ENCODE data around the gene EPHA7. TPM values are rescaled to one million over a fixed set of nuclear protein-coding genes. Genes with fewer than 3 reads are reported as not detected.

Gene EPHA7
- total RNA-seq, 5 donors from 2014 or later (not counting 1 experiment from before 2014, with no cell fraction given) = 0.06 TPM; not detected in 4

GRCh38 chr6:93398723-93399122, 20.6 kb downstream of the EPHA7 start:
- H3K27ac Mint-ChIP-seq = no peak overlapping the region
- ChIA-PET POLR2A (no interaction called here), CTCF (interaction anchor here in 1 of 2 donors (0.7 kb wide), 1 partner anchor 35 kb away, joined by 4 read pairs; no protein-coding TSS in a partner anchor)
- no peaks in the 10 kb centered on the region for H3K4me1 ChIP-seq (ENCODE audit: control insufficient read depth in 1 of 2, extremely low read depth in 1 of 2, insufficient read depth in 2 of 2, low read length in 2 of 2)
- no peak overlapping the region for H3K4me3 ChIP-seq (ENCODE audit: control insufficient read depth in 1 of 2, extremely low read depth in 1 of 2, low read length in 1 of 2)
- H3K4me3 Mint-ChIP-seq = no peak overlapping the region
- DNase-seq = no peak
- peaks cover 0 to 4% (median 2%) of the 10 kb centered on the region in 3 donors for H3K9me3 Mint-ChIP-seq
- H3K27ac ChIP-seq (ENCODE audit: low read length) = no peak overlapping the region
- no peaks in the 10 kb centered on the region for H3K9me3 ChIP-seq
- no peaks in the 10 kb centered on the region for H3K27me3 ChIP-seq (replicated peaks in 1 of 2; ENCODE audit: control insufficient read depth in 2 of 2, extremely low read depth in 1 of 2, insufficient read depth in 2 of 2, low read length in 1 of 2)
- no peaks in the 10 kb centered on the region for H3K36me3 Mint-ChIP-seq
- no peak for ATAC-seq (replicated peaks in 1 of 4)
- H3K36me3 ChIP-seq (ENCODE audit: control insufficient read depth in 2 of 2, extremely low read depth in 1 of 2, insufficient read depth in 1 of 2, low read length in 1 of 2) = no peaks in the 10 kb centered on the region
- no peaks in the 10 kb centered on the region for H3K4me1 Mint-ChIP-seq
- no peaks in the 10 kb centered on the region for H3K27me3 Mint-ChIP-seq
- WGBS (ENCODE audit: insufficient coverage) = no CpG with 5 or more reads among the region's 1 CpG

GRCh38 chr6:93394471-93394870, 24.9 kb downstream of the EPHA7 start:
- H3K9me3 Mint-ChIP-seq = peaks cover 0 to 2% (median 1%) of the 10 kb centered on the region in 3 donors
- DNase-seq (no peak), ATAC-seq (replicated peaks in 1 of 4) (no peak)
- Histone ChIP-seq H3K4me3 (ENCODE audit: control insufficient read depth in 1 of 2, extremely low read depth in 1 of 2, low read length in 1 of 2) (no peak overlapping the region), H3K9me3 (no peaks in the 10 kb centered on the region), H3K4me1 (ENCODE audit: control insufficient read depth in 1 of 2, extremely low read depth in 1 of 2, insufficient read depth in 2 of 2, low read length in 2 of 2) (no peaks in the 10 kb centered on the region), H3K27ac (ENCODE audit: low read length) (no peak overlapping the region), H3K27me3 (replicated peaks in 1 of 2; ENCODE audit: control insufficient read depth in 2 of 2, extremely low read depth in 1 of 2, insufficient read depth in 2 of 2, low read length in 1 of 2) (no peaks in the 10 kb centered on the region), H3K36me3 (ENCODE audit: control insufficient read depth in 2 of 2, extremely low read depth in 1 of 2, insufficient read depth in 1 of 2, low read length in 1 of 2) (no peaks in the 10 kb centered on the region)
- CTCF ChIA-PET = no interaction called here
- no peak overlapping the region for H3K27ac Mint-ChIP-seq
- POLR2A ChIA-PET = no interaction called here
- no peak overlapping the region for H3K4me3 Mint-ChIP-seq
- no peaks in the 10 kb centered on the region for H3K36me3 Mint-ChIP-seq
- no peaks in the 10 kb centered on the region for H3K27me3 Mint-ChIP-seq
- 60% methylated on average over 2 of the region's 2 CpGs for WGBS (ENCODE audit: insufficient coverage)
- no peaks in the 10 kb centered on the region for H3K4me1 Mint-ChIP-seq

GRCh38 chr6:93393554-93394074, 25.7 kb downstream of the EPHA7 start:
- CTCF ChIA-PET = no interaction called here
- 67% methylated on average over 1 of the region's 3 CpGs for WGBS (ENCODE audit: insufficient coverage)
- H3K4me3 ChIP-seq (ENCODE audit: control insufficient read depth in 1 of 2, extremely low read depth in 1 of 2, low read length in 1 of 2) = no peak overlapping the region
- no peaks in the 10 kb centered on the region for H3K4me1 Mint-ChIP-seq
- H3K27me3 Mint-ChIP-seq = no peaks in the 10 kb centered on the region
- no peaks in the 10 kb centered on the region for H3K36me3 ChIP-seq (ENCODE audit: control insufficient read depth in 2 of 2, extremely low read depth in 1 of 2, insufficient read depth in 1 of 2, low read length in 1 of 2)
- ATAC-seq (replicated peaks in 1 of 4) (no peak), DNase-seq (no peak)
- POLR2A ChIA-PET = no interaction called here
- no peak overlapping the region for H3K4me3 Mint-ChIP-seq
- H3K9me3 Mint-ChIP-seq = peaks cover 0 to 2% (median 0%) of the 10 kb centered on the region in 3 donors
- no peaks in the 10 kb centered on the region for H3K36me3 Mint-ChIP-seq
- no peaks in the 10 kb centered on the region for H3K9me3 ChIP-seq
- H3K27ac Mint-ChIP-seq = no peak overlapping the region
- H3K4me1 ChIP-seq (ENCODE audit: control insufficient read depth in 1 of 2, extremely low read depth in 1 of 2, insufficient read depth in 2 of 2, low read length in 2 of 2) = no peaks in the 10 kb centered on the region
- no peaks in the 10 kb centered on the region for H3K27me3 ChIP-seq (replicated peaks in 1 of 2; ENCODE audit: control insufficient read depth in 2 of 2, extremely low read depth in 1 of 2, insufficient read depth in 2 of 2, low read length in 1 of 2)
- H3K27ac ChIP-seq (ENCODE audit: low read length) = no peak overlapping the region

- Histone ChIP-seq H3K9me3 (no peaks in the 10 kb centered on the region), H3K4me3 (ENCODE audit: control insufficient read depth in 1 of 2, extremely low read depth in 1 of 2, low read length in 1 of 2) (no peak overlapping the region), H3K4me1 (ENCODE audit: control insufficient read depth in 1 of 2, extremely low read depth in 1 of 2, insufficient read depth in 2 of 2, low read length in 2 of 2) (no peaks in the 10 kb centered on the region), H3K36me3 (ENCODE audit: control insufficient read depth in 2 of 2, extremely low read depth in 1 of 2, insufficient read depth in 1 of 2, low read length in 1 of 2) (no peaks in the 10 kb centered on the region), H3K27me3 (replicated peaks in 1 of 2; ENCODE audit: control insufficient read depth in 2 of 2, extremely low read depth in 1 of 2, insufficient read depth in 2 of 2, low read length in 1 of 2) (no peaks in the 10 kb centered on the region), H3K27ac (ENCODE audit: low read length) (no peak overlapping the region)
- ChIA-PET CTCF (no interaction called here), POLR2A (no interaction called here)
- no peaks in the 10 kb centered on the region for H3K4me1 Mint-ChIP-seq
- DNase-seq (no peak), ATAC-seq (replicated peaks in 1 of 4) (no peak)
- no peak overlapping the region for H3K27ac Mint-ChIP-seq
- no CpG with 5 or more reads among the region's 1 CpG for WGBS (ENCODE audit: insufficient coverage)
- no peak overlapping the region for H3K4me3 Mint-ChIP-seq
- H3K36me3 Mint-ChIP-seq = no peaks in the 10 kb centered on the region
- peaks cover 0 to 2% (median 0%) of the 10 kb centered on the region in 3 donors for H3K9me3 Mint-ChIP-seq
- no peaks in the 10 kb centered on the region for H3K27me3 Mint-ChIP-seq
Measured at GRCh38 chr6:93392797-93393196, 26.6 kb downstream of the EPHA7 start.

GRCh38 chr6:93391965-93392364, 27.4 kb downstream of the EPHA7 start:
- no peaks in the 10 kb centered on the region for H3K4me1 ChIP-seq (ENCODE audit: control insufficient read depth in 1 of 2, extremely low read depth in 1 of 2, insufficient read depth in 2 of 2, low read length in 2 of 2)
- no peaks in the 10 kb centered on the region for H3K36me3 Mint-ChIP-seq
- peaks cover 5 to 8% (median 6%) of the 10 kb centered on the region in 3 donors for H3K9me3 Mint-ChIP-seq
- no peaks in the 10 kb centered on the region for H3K9me3 ChIP-seq
- no peaks in the 10 kb centered on the region for H3K27me3 Mint-ChIP-seq
- no peak overlapping the region for H3K27ac Mint-ChIP-seq
- POLR2A ChIA-PET = no interaction called here
- WGBS (ENCODE audit: insufficient coverage) = 79% methylated on average over 3 of the region's 5 CpGs
- no peaks in the 10 kb centered on the region for H3K27me3 ChIP-seq (replicated peaks in 1 of 2; ENCODE audit: control insufficient read depth in 2 of 2, extremely low read depth in 1 of 2, insufficient read depth in 2 of 2, low read length in 1 of 2)
- no peaks in the 10 kb centered on the region for H3K36me3 ChIP-seq (ENCODE audit: control insufficient read depth in 2 of 2, extremely low read depth in 1 of 2, insufficient read depth in 1 of 2, low read length in 1 of 2)
- ATAC-seq (replicated peaks in 1 of 4) = no peak
- H3K4me1 Mint-ChIP-seq = no peaks in the 10 kb centered on the region
- no peak for DNase-seq
- no peak overlapping the region for H3K4me3 ChIP-seq (ENCODE audit: control insufficient read depth in 1 of 2, extremely low read depth in 1 of 2, low read length in 1 of 2)
- H3K27ac ChIP-seq (ENCODE audit: low read length) = no peak overlapping the region
- CTCF ChIA-PET = no interaction called here
- H3K4me3 Mint-ChIP-seq = no peak overlapping the region

- ChIA-PET POLR2A (interaction anchor here in 1 of 2 donors (0.6 kb wide), 1 partner anchor 185 kb away, joined by 3 read pairs; no protein-coding TSS in a partner anchor), CTCF (no interaction called here)
- H3K4me3 Mint-ChIP-seq = no peak overlapping the region
- Histone ChIP-seq H3K36me3 (ENCODE audit: control insufficient read depth in 2 of 2, extremely low read depth in 1 of 2, insufficient read depth in 1 of 2, low read length in 1 of 2) (no peaks in the 10 kb centered on the region), H3K27ac (ENCODE audit: low read length) (no peak overlapping the region), H3K4me1 (ENCODE audit: control insufficient read depth in 1 of 2, extremely low read depth in 1 of 2, insufficient read depth in 2 of 2, low read length in 2 of 2) (no peaks in the 10 kb centered on the region), H3K27me3 (replicated peaks in 1 of 2; ENCODE audit: control insufficient read depth in 2 of 2, extremely low read depth in 1 of 2, insufficient read depth in 2 of 2, low read length in 1 of 2) (no peaks in the 10 kb centered on the region), H3K4me3 (ENCODE audit: control insufficient read depth in 1 of 2, extremely low read depth in 1 of 2, low read length in 1 of 2) (no peak overlapping the region), H3K9me3 (no peaks in the 10 kb centered on the region)
- H3K4me1 Mint-ChIP-seq = no peaks in the 10 kb centered on the region
- peaks cover 5 to 10% (median 8%) of the 10 kb centered on the region in 3 donors for H3K9me3 Mint-ChIP-seq
- ATAC-seq (replicated peaks in 1 of 4) (no peak), DNase-seq (no peak)
- WGBS (ENCODE audit: insufficient coverage) = no CpG with 5 or more reads among the region's 4 CpGs
- H3K27me3 Mint-ChIP-seq = no peaks in the 10 kb centered on the region
- H3K36me3 Mint-ChIP-seq = no peaks in the 10 kb centered on the region
- H3K27ac Mint-ChIP-seq = no peak overlapping the region
Measured at GRCh38 chr6:93389192-93389591, 30.2 kb downstream of the EPHA7 start.

- Histone ChIP-seq H3K36me3 (ENCODE audit: control insufficient read depth in 2 of 2, extremely low read depth in 1 of 2, insufficient read depth in 1 of 2, low read length in 1 of 2) (no peaks in the 10 kb centered on the region), H3K27me3 (replicated peaks in 1 of 2; ENCODE audit: control insufficient read depth in 2 of 2, extremely low read depth in 1 of 2, insufficient read depth in 2 of 2, low read length in 1 of 2) (no peaks in the 10 kb centered on the region), H3K27ac (ENCODE audit: low read length) (no peak overlapping the region), H3K9me3 (no peaks in the 10 kb centered on the region), H3K4me1 (ENCODE audit: control insufficient read depth in 1 of 2, extremely low read depth in 1 of 2, insufficient read depth in 2 of 2, low read length in 2 of 2) (no peaks in the 10 kb centered on the region), H3K4me3 (ENCODE audit: control insufficient read depth in 1 of 2, extremely low read depth in 1 of 2, low read length in 1 of 2) (no peak overlapping the region)
- ChIA-PET POLR2A (no interaction called here), CTCF (no interaction called here)
- no peak for ATAC-seq (replicated peaks in 1 of 4)
- Mint-ChIP-seq H3K4me3 (no peak overlapping the region), H3K27me3 (no peaks in the 10 kb centered on the region), H3K4me1 (no peaks in the 10 kb centered on the region), H3K36me3 (no peaks in the 10 kb centered on the region), H3K27ac (no peak overlapping the region), H3K9me3 (peaks cover 4 to 12% (median 8%) of the 10 kb centered on the region in 3 donors)
- no CpG with 5 or more reads among the region's 1 CpG for WGBS (ENCODE audit: insufficient coverage)
- no peak for DNase-seq
Measured at GRCh38 chr6:93388070-93388469, 31.3 kb downstream of the EPHA7 start.
